ENCODE measurements around the gene NXN.
"Not testable (repeated sequence)": the region's sequence is repeated elsewhere in the genome, so short reads cannot be mapped to it uniquely, and the experiment has no call there.

NXN gene

DNA sequence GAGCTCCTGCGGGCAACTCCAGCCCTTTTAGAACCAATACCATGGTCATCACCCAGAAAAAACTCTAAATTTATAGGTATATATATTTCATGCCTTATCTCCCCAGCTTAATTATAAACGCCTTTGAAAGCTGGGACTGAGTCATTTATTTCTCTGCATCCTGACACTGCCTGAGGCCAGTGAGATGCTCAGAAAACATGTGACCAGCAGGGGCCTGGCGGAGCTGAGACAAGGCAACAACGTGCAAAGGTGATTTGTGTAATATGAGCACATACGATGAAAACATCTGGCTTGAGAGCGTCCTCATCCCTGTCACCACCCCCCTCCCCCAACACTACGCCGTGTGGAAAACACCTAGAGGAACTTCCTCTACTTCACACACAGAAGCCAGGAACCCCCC is 22.7 kb downstream of the NXN start:
- Histone ChIP-seq H3K27ac (ENCODE audit: low read length, poor library complexity, severe bottlenecking) (no peak overlapping the region), H4K8ac (ENCODE audit: low read length) (no peak overlapping the region), H3K14ac (ENCODE audit: low read length in 2 of 2) (no peak overlapping the region), H3K18ac (ENCODE audit: low read depth in 1 of 2, low read length in 2 of 2) (no peak overlapping the region), H3K9me3 (ENCODE audit: control insufficient read depth, low read length) (no peaks in the 10 kb centered on the region), H4K91ac (ENCODE audit: low read length) (no peak overlapping the region), H3K79me1 (replicated peaks; ENCODE audit: low read length, poor library complexity, severe bottlenecking) (peaks cover 16% of the 10 kb centered on the region), H2BK12ac (ENCODE audit: low read length in 2 of 2) (no peak overlapping the region), H3K9ac (ENCODE audit: low read length) (no peak overlapping the region), H2BK15ac (ENCODE audit: low read depth, poor library complexity, severe bottlenecking) (no peak overlapping the region), H3K4me2 (ENCODE audit: low read length, poor library complexity, severe bottlenecking) (no peak overlapping the region), H2AFZ (ENCODE audit: low read depth, low read length) (no peak overlapping the region), H3K4me1 (ENCODE audit: control insufficient read depth, insufficient read depth, low read depth, low read length) (peaks cover 34% of the 10 kb centered on the region), H3K23ac (ENCODE audit: low read length in 2 of 2) (no peak overlapping the region), H3K36me3 (ENCODE audit: control insufficient read depth in 1 of 2, insufficient read depth in 2 of 2, low read depth in 1 of 2, low read length in 2 of 2) (peaks cover 0 to 22% of the 10 kb centered on the region in 2 experiments), H2BK5ac (ENCODE audit: low read depth, low read length, poor library complexity, severe bottlenecking) (no peak overlapping the region), H2AK5ac (ENCODE audit: low read length, severe bottlenecking) (no peak overlapping the region), H3K27me3 (ENCODE audit: control insufficient read depth in 1 of 2, insufficient read depth in 1 of 2, low read length in 2 of 2) (peaks cover 0 to 6% of the 10 kb centered on the region in 2 experiments), H2BK120ac (ENCODE audit: low read depth, low read length) (no peak overlapping the region), H3K4me3 (ENCODE audit: insufficient read depth in 1 of 2, low read depth in 1 of 2, low read length in 2 of 2) (no peak overlapping the region), H3K4ac (ENCODE audit: low read depth in 1 of 2, low read length in 2 of 2) (no peak overlapping the region)
- DNase-seq: peak; percentile 83
- WGBS: 34% methylated on average over 6 of the region's 8 CpGs

- Histone ChIP-seq H4K91ac (ENCODE audit: low read length) (peak overlapping the region; percentile 96), H3K4me3 (ENCODE audit: insufficient read depth in 1 of 2, low read depth in 1 of 2, low read length in 2 of 2) (no peak overlapping the region), H2AFZ (ENCODE audit: low read depth, low read length) (no peak overlapping the region), H3K4me2 (ENCODE audit: low read length, poor library complexity, severe bottlenecking) (peak overlapping the region; percentile 24), H3K4ac (ENCODE audit: low read depth in 1 of 2, low read length in 2 of 2) (peak overlapping the region; percentile 74 to 86), H3K79me1 (replicated peaks; ENCODE audit: low read length, poor library complexity, severe bottlenecking) (peaks cover 14% of the 10 kb centered on the region), H2BK120ac (ENCODE audit: low read depth, low read length) (peak overlapping the region; percentile 65), H4K8ac (ENCODE audit: low read length) (peak overlapping the region; percentile 84), H2BK12ac (ENCODE audit: low read length in 2 of 2) (peak overlapping the region; percentile 85 to 98), H3K23ac (ENCODE audit: low read length in 2 of 2) (no peak overlapping the region), H3K4me1 (ENCODE audit: control insufficient read depth, insufficient read depth, low read depth, low read length) (peaks cover 44% of the 10 kb centered on the region), H3K9me3 (ENCODE audit: control insufficient read depth, low read length) (no peaks in the 10 kb centered on the region), H3K27me3 (ENCODE audit: control insufficient read depth in 1 of 2, insufficient read depth in 1 of 2, low read length in 2 of 2) (peaks cover 0 to 19% of the 10 kb centered on the region in 2 experiments), H3K14ac (ENCODE audit: low read length in 2 of 2) (no peak overlapping the region), H3K36me3 (ENCODE audit: control insufficient read depth in 1 of 2, insufficient read depth in 2 of 2, low read depth in 1 of 2, low read length in 2 of 2) (peaks cover 0 to 22% of the 10 kb centered on the region in 2 experiments), H3K9ac (ENCODE audit: low read length) (no peak overlapping the region), H2BK5ac (ENCODE audit: low read depth, low read length, poor library complexity, severe bottlenecking) (peak overlapping the region; percentile 99), H3K27ac (ENCODE audit: low read length, poor library complexity, severe bottlenecking) (peak overlapping the region; percentile 98), H3K18ac (ENCODE audit: low read depth in 1 of 2, low read length in 2 of 2) (peak overlapping the region; percentile 56 to 84), H2BK15ac (ENCODE audit: low read depth, poor library complexity, severe bottlenecking) (no peak overlapping the region), H2AK5ac (ENCODE audit: low read length, severe bottlenecking) (peak overlapping the region; percentile 100)
- 17% methylated on average over 23 of the region's 23 CpGs for WGBS
- DNase-seq: peak; percentile 99
These were observed 25.0 kb downstream of the NXN start for GRCh38 chr17:954431-955164.

- Histone ChIP-seq H2BK12ac (ENCODE audit: low read length in 2 of 2) (peak overlapping the region; percentile 17 to 71), H3K9ac (ENCODE audit: low read length) (no peak overlapping the region), H3K4me2 (ENCODE audit: low read length, poor library complexity, severe bottlenecking) (no peak overlapping the region), H3K27ac (ENCODE audit: low read length, poor library complexity, severe bottlenecking) (peak overlapping the region; percentile 98), H3K23ac (ENCODE audit: low read length in 2 of 2) (no peak overlapping the region), H2BK15ac (ENCODE audit: low read depth, poor library complexity, severe bottlenecking) (no peak overlapping the region), H3K9me3 (ENCODE audit: control insufficient read depth, low read length) (no peaks in the 10 kb centered on the region), H3K14ac (ENCODE audit: low read length in 2 of 2) (no peak overlapping the region), H3K27me3 (ENCODE audit: control insufficient read depth in 1 of 2, insufficient read depth in 1 of 2, low read length in 2 of 2) (peaks cover 0 to 19% of the 10 kb centered on the region in 2 experiments), H3K4ac (ENCODE audit: low read depth in 1 of 2, low read length in 2 of 2) (peak overlapping the region in 1 of 2 experiments; percentile 6), H2AK5ac (ENCODE audit: low read length, severe bottlenecking) (peak overlapping the region; percentile 79), H2BK5ac (ENCODE audit: low read depth, low read length, poor library complexity, severe bottlenecking) (no peak overlapping the region), H2AFZ (ENCODE audit: low read depth, low read length) (no peak overlapping the region), H3K4me3 (ENCODE audit: insufficient read depth in 1 of 2, low read depth in 1 of 2, low read length in 2 of 2) (peak overlapping the region in 1 of 2 experiments; percentile 18), H2BK120ac (ENCODE audit: low read depth, low read length) (peak overlapping the region; percentile 23), H4K8ac (ENCODE audit: low read length) (peak overlapping the region; percentile 40), H3K18ac (ENCODE audit: low read depth in 1 of 2, low read length in 2 of 2) (peak overlapping the region in 1 of 2 experiments; percentile 52), H3K79me1 (replicated peaks; ENCODE audit: low read length, poor library complexity, severe bottlenecking) (peaks cover 11% of the 10 kb centered on the region), H3K4me1 (ENCODE audit: control insufficient read depth, insufficient read depth, low read depth, low read length) (peaks cover 42% of the 10 kb centered on the region), H4K91ac (ENCODE audit: low read length) (peak overlapping the region; percentile 62), H3K36me3 (ENCODE audit: control insufficient read depth in 1 of 2, insufficient read depth in 2 of 2, low read depth in 1 of 2, low read length in 2 of 2) (peaks cover 0 to 16% of the 10 kb centered on the region in 2 experiments)
- 95% methylated on average over 16 of the region's 16 CpGs for whole genome bisulfite sequencing
- no peak for DNase-seq
These were observed 25.8 kb downstream of the NXN start for GRCh38 chr17:953767-954166.

DNA sequence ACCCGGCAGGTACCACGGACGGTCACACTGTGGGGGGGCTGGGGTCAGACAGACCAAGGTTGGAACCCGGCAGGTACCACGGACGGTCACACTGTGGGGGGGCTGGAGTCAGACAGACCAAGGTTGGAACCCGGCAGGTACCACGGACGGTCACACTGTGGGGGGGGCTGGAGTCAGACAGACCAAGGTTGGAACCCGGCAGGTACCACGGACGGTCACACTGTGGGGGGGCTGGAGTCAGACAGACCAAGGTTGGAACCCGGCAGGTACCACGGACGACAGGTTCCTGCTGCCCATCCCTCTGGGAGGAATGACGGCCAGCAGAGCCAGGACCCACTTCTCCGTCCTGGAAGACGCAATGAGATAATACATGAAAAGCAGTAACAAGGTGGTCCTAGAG is 27.0 kb downstream of the NXN start:
- Histone ChIP-seq H3K27me3 (ENCODE audit: control insufficient read depth in 1 of 2, insufficient read depth in 1 of 2, low read length in 2 of 2) (peaks cover 0 to 19% of the 10 kb centered on the region in 2 experiments), H3K18ac (ENCODE audit: low read depth in 1 of 2, low read length in 2 of 2) (peak overlapping the region; percentile 52 to 73), H2AK5ac (ENCODE audit: low read length, severe bottlenecking) (peak overlapping the region; percentile 99), H4K8ac (ENCODE audit: low read length) (peak overlapping the region; percentile 57), H2BK12ac (ENCODE audit: low read length in 2 of 2) (peak overlapping the region; percentile 17 to 71), H3K4me1 (ENCODE audit: control insufficient read depth, insufficient read depth, low read depth, low read length) (peaks cover 40% of the 10 kb centered on the region)
- not testable (repeated sequence) for H4K91ac ChIP-seq (ENCODE audit: low read length); H3K23ac ChIP-seq (ENCODE audit: low read length in 2 of 2); H2BK120ac ChIP-seq (ENCODE audit: low read depth, low read length); H3K4ac ChIP-seq (ENCODE audit: low read depth in 1 of 2, low read length in 2 of 2); H3K79me1 ChIP-seq (replicated peaks; ENCODE audit: low read length, poor library complexity, severe bottlenecking); H3K9ac ChIP-seq (ENCODE audit: low read length); H2BK5ac ChIP-seq (ENCODE audit: low read depth, low read length, poor library complexity, severe bottlenecking); H2BK15ac ChIP-seq (ENCODE audit: low read depth, poor library complexity, severe bottlenecking); H3K14ac ChIP-seq (ENCODE audit: low read length in 2 of 2); H3K4me3 ChIP-seq (ENCODE audit: insufficient read depth in 1 of 2, low read depth in 1 of 2, low read length in 2 of 2); H3K9me3 ChIP-seq (ENCODE audit: control insufficient read depth, low read length); DNase-seq; H3K4me2 ChIP-seq (ENCODE audit: low read length, poor library complexity, severe bottlenecking); H2AFZ ChIP-seq (ENCODE audit: low read depth, low read length); H3K36me3 ChIP-seq (ENCODE audit: control insufficient read depth in 1 of 2, insufficient read depth in 2 of 2, low read depth in 1 of 2, low read length in 2 of 2); H3K27ac ChIP-seq (ENCODE audit: low read length, poor library complexity, severe bottlenecking)
- 93% methylated on average over 18 of the region's 18 CpGs for WGBS
